ENCODE measurements around the gene RUNX3.
A peak's percentile ranks its signal among the peaks of the same experiment; 100 is the strongest.
"Not testable (repeated sequence)": the region's sequence is repeated elsewhere in the genome, so short reads cannot be mapped to it uniquely, and the experiment has no call there.

RUNX3 gene

DNA sequence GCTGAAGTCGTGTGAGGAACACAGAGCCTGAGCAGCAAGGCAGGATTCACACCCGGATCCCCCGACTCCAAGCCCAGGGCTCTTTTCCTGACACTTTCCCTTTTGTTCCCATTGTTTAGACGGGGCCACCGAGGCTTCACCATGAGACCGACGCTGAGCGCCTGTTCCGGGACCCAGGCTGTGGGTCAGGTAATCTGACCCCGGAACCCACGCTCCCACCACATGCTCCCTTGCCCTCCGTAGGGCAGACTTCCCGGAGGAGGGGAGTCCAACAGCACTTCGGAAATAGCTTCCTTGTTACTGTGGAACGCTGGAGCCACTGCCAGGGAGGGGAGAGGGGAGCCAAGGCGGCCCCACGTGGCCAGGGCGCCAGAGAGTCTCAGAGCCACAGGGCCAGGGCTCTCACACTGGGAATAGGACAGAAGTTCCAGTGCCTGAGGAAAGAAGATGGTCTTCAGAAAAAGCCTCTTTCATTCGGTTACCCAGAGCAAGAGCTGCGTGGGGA is 18.4 kb downstream of the RUNX3 start:
- DNase-seq: no peak

DNA sequence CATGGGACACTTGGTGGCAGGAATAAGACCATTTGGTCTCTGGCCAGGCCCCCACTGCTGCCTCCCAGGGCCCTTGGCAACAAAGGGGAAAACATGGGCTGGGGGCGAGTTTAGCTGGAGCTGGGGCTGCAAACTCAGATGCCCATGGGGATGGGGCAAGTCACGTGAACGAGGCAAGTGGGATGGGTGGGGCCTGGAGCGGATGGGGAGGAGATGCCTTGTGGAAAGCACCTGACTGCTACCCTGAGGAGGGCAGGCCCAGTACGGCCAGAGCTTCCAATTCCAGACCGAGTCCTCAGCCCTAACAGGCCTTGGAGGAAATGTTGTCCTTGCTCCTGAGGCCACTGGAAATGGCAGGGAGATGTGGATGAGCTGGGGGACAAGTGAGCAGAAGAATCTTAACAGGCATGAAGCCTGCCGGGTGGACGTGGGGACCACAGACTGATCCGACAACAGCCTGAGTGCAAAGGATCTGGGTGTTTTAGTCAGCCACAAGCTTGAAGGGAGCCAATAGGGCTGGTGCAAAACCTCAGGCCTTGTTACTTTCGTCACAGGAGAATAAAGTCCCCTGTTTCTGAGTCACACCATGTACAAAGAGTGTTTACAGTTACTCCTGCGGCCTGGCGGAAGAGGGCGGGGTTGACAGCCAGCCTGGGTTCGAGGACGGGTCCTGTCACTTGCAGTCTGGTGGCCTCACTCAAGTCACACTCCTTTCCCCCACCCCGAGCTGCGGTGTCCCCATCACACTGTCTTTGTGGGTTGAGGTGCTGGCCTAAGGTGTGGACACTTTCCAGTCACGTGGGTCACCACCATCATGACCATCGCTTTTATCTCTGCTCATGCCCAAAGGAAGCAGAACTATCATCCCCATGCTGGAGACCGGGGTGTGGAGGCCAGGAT is 19.1 kb downstream of the RUNX3 start:
- peak; percentile 81 for DNase-seq

GRCh38 chr1:24910210-24910609 is 19.9 kb downstream of the RUNX3 start:
- DNase-seq: no peak

GRCh38 chr1:24909388-24909898 is 20.6 kb downstream of the RUNX3 start:
- no peak for DNase-seq

DNA sequence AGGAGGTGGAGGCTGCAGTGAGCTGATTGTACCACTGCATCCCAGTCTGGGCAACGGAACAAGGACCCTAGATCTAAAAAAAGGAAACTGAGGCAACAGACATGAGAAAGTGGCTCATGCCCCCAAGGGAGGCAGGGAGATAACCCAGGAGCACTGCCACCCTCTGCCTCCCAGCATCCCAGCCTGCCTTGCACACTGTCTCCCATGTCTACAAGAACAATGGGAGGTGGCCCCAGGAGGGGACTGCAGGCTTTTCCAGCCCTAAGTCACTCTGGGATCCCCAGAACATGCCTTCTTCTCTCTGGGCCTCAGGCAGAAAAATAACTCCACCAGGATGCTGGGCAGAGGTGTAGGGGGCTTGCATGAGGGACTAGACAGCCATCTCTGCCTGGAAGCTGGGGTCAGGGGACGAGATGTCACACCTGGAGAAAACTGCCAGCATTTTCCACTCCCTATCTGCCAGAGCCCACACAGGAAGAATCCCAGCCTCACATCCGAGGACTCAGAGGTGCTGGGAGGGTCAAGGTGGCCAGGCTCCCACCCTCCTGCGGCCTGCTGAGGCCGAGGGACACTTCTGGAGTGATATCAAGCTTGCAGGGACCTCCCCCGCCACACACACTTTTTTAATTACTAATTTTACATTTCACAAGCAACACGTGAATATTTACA is 21.4 kb downstream of the RUNX3 start:
- DNase-seq: no peak

- not testable (repeated sequence) for DNase-seq
Measured at GRCh38 chr1:24907587-24908294, 22.3 kb downstream of the RUNX3 start.

DNA sequence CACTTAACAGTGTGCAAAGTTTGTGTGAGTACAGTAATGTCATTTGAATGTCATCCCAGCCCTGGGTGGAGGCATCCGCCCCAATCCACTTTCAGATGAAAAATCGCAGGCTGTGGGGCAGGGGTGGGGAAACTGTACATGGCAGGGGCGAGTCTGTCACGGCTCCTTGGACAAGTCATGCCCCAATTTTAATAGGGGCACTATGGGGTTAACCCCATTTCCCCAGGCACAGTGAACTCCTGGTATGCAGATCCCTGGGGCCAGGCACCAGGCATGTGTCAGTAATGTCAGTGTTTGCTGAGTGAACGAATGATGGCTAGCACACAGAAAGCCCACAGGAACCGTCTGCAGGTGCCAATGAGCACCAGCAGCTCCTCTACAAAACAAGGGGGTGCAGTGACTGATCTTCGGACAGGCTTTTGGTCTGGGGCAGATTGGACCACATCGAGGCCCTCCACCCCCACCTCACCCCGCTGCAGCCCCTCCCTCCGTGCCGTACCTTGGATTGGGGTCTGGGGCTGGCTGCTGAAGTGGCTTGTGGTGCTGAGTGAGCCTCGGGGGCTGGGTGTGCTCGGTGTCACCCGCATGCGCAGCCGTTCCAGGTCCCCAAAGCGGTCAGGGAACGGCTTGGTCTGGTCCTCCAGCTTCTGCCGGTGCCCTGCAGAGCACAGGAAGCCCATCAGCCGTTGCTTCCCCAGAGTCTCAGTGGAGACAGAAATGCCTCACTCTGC is 23.2 kb downstream of the RUNX3 start:
- no peak for DNase-seq

- no peak for DNase-seq
Measured at GRCh38 chr1:24905979-24906720, 23.9 kb downstream of the RUNX3 start.

- DNase-seq: no peak
Measured at GRCh38 chr1:24905355-24905978, 24.6 kb downstream of the RUNX3 start.

DNA sequence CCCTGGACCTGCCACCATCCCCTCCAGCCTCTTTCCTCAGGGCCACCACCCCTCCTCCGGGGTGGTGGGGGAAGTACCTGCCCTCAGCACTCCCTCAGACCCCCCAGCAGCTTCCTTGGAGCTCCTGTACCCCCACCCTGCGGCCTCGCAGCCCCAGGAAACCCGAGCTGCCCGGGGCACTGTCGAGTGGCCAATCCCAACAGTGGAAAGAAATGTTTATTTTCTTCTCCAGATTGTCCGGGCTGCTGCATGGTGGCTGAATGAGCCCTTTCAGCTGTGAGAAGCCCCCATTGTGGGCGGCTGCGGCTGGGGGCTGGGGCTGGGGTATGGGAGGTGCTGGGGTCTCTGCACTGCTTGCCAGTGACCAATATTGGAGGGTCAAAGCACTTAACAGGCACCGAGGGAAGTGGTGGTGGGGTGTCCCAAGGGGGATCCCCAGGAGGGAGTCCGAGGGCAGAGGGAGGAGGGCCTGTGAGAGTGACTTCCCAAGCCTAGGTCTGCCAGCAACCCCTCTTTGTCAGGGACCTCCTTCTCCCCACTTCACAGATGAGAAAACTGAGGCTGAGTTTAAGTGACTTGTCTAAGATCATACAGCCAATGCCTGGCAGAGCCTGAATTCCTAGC is 25.2 kb downstream of the RUNX3 start:
- peak; percentile 2 for DNase-seq

- peak; percentile 0 for DNase-seq
Measured at GRCh38 chr1:24903955-24904730, 25.9 kb downstream of the RUNX3 start.

DNA sequence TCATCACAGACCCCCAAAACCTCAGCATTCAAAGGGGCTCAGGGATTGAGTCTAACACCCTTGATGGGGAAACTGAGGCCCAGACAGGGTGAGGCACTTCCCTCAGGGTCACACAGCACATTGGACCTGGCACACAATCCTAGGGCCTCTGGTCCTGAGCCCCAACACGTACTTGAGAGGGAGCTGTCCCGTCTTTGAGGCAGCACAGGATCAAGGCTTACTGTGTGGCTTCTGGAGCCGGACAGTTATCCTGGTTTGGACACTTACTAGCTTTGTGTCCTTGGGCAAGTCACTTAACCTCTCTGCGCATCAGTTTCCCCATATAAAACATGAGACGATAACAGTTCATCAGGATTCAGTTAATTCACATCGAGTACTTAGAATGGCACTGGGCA is 26.5 kb downstream of the RUNX3 start:
- no peak for DNase-seq

GRCh38 chr1:24903011-24903461 is 27.0 kb downstream of the RUNX3 start:
- DNase-seq: peak; percentile 5

- DNase-seq: no peak
Measured at GRCh38 chr1:24902471-24902891, 27.6 kb downstream of the RUNX3 start.

GRCh38 chr1:24901791-24902470 is 28.1 kb downstream of the RUNX3 start:
- DNase-seq: peak; percentile 1

DNA sequence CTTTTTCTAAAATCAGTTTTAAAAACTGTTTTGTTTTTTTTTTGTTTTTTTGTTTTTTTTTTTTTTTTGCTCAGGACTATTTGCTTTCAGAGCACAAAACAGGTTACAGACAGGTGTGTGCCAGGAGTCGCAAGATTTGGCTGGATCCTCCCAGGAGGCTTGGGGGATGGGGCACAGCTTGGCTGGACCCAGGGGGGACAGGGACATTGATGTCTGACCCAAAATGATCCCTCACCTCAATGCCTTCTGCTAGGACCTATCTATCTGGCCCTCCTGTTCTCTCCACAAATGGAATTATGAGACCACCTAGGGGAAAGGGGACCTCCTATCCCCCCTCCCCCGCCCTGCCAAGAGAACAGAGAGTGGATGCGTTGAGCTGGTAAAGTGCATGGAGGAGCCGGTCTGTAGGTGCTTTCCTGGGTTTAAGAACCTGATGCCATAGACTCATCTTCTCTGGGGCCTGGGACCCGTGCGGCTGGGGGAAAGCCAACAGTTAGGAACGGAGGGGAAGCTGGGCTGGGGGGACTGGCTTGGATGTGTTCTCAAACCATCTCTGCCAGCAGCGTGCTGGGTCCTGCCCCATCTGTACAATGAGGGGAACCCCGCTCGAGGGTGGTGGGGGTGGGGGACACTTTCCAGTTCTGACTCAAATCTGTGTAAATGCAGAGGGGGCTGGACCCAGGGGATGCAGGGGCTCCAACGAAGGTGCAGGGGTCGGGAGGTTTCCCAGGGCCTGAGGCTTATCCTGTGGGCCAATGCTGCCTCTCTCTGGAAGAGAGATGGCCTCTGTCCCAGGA is 28.9 kb downstream of the RUNX3 start:
- DNase-seq: no peak

- no peak for DNase-seq
Measured at GRCh38 chr1:24900486-24900849, 29.6 kb downstream of the RUNX3 start.

All from activated CD4-positive, alpha-beta T cell treated with anti-CD3 and anti-CD28 coated beads, Interleukin-2, Interleukin-6, amounts not matched to agents 100 ng/mL and 50 ng/mL, durations not matched to agents 16 hours and 8 hours (primary cell).